ENCODE results near the gene BPIFB6. TPM values are rescaled to one million over a fixed set of nuclear protein-coding genes. Genes with fewer than 3 reads are reported as not detected.

Gene BPIFB6
- total and polyA plus RNA-seq, 3 donors from 2014 or later = 0.24 TPM; not detected in 2

GRCh38 chr20:32999603-33000250 is 31.7 kb upstream of the BPIFB6 start:
- intact Hi-C loops (cut with DNase I; ENCODE audit: low total_unique reads) = no loop called here
- no peaks in the 10 kb centered on the region for H3K27me3 ChIP-seq

GRCh38 chr20:33000802-33001466 is 30.5 kb upstream of the BPIFB6 start:
- no peaks in the 10 kb centered on the region for H3K4me1 ChIP-seq
- no peaks in the 10 kb centered on the region for H3K36me3 ChIP-seq (ENCODE audit: low read depth, missing control alignments)
- intact Hi-C loops (cut with DNase I; ENCODE audit: low total_unique reads) = no loop called here
- no peaks in the 10 kb centered on the region for H3K27me3 ChIP-seq
- WGBS, 2 donors = 61 to 69% methylated on average over 9 of the region's 9 CpGs
- no peaks in the 10 kb centered on the region for H3K9me3 ChIP-seq
- no peak for TF ChIP-seq POLR2A (IDR thresholded peaks at IDR 0.05)
- no peak for TF ChIP-seq CTCF (IDR thresholded peaks at IDR 0.05)
- no peak for DNase-seq
- no peak overlapping the region for H3K27ac ChIP-seq
- H3K4me3 ChIP-seq = no peak overlapping the region

More at GRCh38 chr20:32999603-33000250, 31.7 kb upstream of the BPIFB6 start:
- no peaks in the 10 kb centered on the region for H3K36me3 ChIP-seq (ENCODE audit: low read depth, missing control alignments)
- TF ChIP-seq CTCF (IDR thresholded peaks at IDR 0.05) = no peak
- TF ChIP-seq POLR2A (IDR thresholded peaks at IDR 0.05) = no peak
- no peaks in the 10 kb centered on the region for H3K4me1 ChIP-seq
- H3K4me3 ChIP-seq = no peak overlapping the region
- H3K9me3 ChIP-seq = no peaks in the 10 kb centered on the region
- no peak for DNase-seq
- WGBS, 2 donors = 60% methylated on average over 9 of the region's 9 CpGs
- H3K27ac ChIP-seq = no peak overlapping the region

GRCh38 chr20:33002087-33002808 is 29.2 kb upstream of the BPIFB6 start:
- no peaks in the 10 kb centered on the region for H3K4me1 ChIP-seq
- intact Hi-C loops (cut with DNase I; ENCODE audit: low total_unique reads) = no loop called here
- TF ChIP-seq POLR2A (IDR thresholded peaks at IDR 0.05) (no peak), CTCF (IDR thresholded peaks at IDR 0.05) (no peak)
- H3K4me3 ChIP-seq = no peak overlapping the region
- 86 to 91% methylated on average over 6 to 7 of the region's 7 CpGs for WGBS, 2 donors
- H3K27ac ChIP-seq = no peak overlapping the region
- H3K27me3 ChIP-seq = no peaks in the 10 kb centered on the region
- no peaks in the 10 kb centered on the region for H3K36me3 ChIP-seq (ENCODE audit: low read depth, missing control alignments)
- H3K9me3 ChIP-seq = no peaks in the 10 kb centered on the region
- DNase-seq = no peak

- no peak within 1 kb of the TSS for H3K4me3 ChIP-seq
- intact Hi-C loops (cut with DNase I; ENCODE audit: low total_unique reads) = no loop called here
- no peaks in the 10 kb centered on the region for H3K36me3 ChIP-seq (ENCODE audit: low read depth, missing control alignments)
- 70 to 89% methylated on average over 4 to 6 of the region's 6 CpGs for WGBS, 2 donors
- no peaks in the 10 kb centered on the region for H3K4me1 ChIP-seq
- DNase-seq = no peak
- TF ChIP-seq CTCF (IDR thresholded peaks at IDR 0.05) = no peak
- TF ChIP-seq POLR2A (IDR thresholded peaks at IDR 0.05) = no peak
- H3K27me3 ChIP-seq = no peaks in the 10 kb centered on the region
- no peak within 1 kb of the TSS for H3K27ac ChIP-seq
- H3K9me3 ChIP-seq = no peaks in the 10 kb centered on the region
Observed at GRCh38 chr20:33004141-33004751, 27.2 kb upstream of the BPIFB6 start, which contains the start of gene SUN5. Gene SUN5, minus strand, starts transcription at chr20:33004433. Its CDS starts 93 bp downstream, at chr20:33004340.
